ENCODE data around the gene ZFHX2. TPM values are rescaled to one million over a fixed set of nuclear protein-coding genes. Genes with fewer than 3 reads are reported as not detected.

Gene ZFHX2
- total RNA-seq, 1 experiment from 2014 or later = 19.4 TPM

DNA sequence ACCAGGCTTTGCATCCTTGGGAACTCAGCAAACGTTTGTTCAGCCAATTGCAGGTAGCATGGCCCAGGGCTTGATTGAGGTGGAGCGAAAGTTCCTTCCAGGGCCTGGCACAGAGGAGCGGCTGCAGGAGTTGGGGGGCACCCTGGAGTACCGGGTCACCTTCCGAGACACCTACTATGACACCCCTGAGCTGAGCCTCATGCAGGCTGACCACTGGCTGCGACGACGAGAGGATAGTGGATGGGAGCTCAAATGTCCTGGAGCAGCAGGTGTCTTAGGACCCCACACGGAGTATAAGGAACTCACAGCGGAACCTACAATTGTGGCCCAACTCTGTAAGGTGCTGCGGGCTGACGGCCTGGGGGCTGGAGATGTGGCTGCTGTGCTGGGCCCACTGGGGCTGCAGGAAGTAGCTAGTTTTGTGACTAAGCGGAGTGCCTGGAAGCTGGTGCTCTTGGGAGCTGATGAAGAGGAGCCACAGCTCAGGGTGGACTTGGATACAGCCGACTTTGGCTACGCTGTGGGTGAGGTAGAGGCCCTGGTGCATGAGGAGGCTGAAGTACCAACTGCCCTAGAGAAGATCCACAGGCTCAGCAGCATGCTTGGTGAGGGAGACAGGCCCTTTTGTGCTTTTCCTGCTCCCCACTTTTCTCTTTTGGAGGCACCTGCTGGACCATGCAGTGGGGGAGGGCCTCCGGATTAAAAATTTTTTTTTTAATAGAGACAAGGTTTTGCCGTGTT, 5.3 kb upstream of the ZFHX2 start:
- no peak overlapping the region for H3K27ac ChIP-seq (ENCODE audit: insufficient read length, low read depth, low read length)
- Mint-ChIP-seq H3K9me3 (no peaks in the 10 kb centered on the region), H3K36me3 (ENCODE audit: insufficient read depth in 1 of 3, low read depth in 3 of 3) (peaks cover 14 to 41% (median 35%) of the 10 kb centered on the region in 3 experiments), H3K27me3 (ENCODE audit: low read depth) (no peaks in the 10 kb centered on the region), H3K4me3 (peak overlapping the region; percentile 87 to 92), H3K27ac (peak overlapping the region in 1 of 3 experiments; percentile 67; a peak in 1 of 7 replicates), H3K4me1 (peaks cover 22 to 42% of the 10 kb centered on the region in 2 experiments)
- no peak overlapping the region for H2AK5ac ChIP-seq (ENCODE audit: insufficient read length, low read length)
- peak overlapping the region; percentile 90 for H3K4me2 ChIP-seq (ENCODE audit: insufficient read depth, insufficient read length, low read length)
- peak overlapping the region; percentile 25 for H3K9ac ChIP-seq (ENCODE audit: extremely low read depth, insufficient read length, low read length)
- no CpG with 5 or more reads among the region's 17 CpGs for WGBS (ENCODE audit: extremely low coverage, insufficient read length, low lambda C conversion rate)
- DNase-seq = no peak
- no peaks in the 10 kb centered on the region; the same call in 1 of the 2 replicates for H3K79me2 ChIP-seq (ENCODE audit: insufficient read depth, low read length)
- H4K8ac ChIP-seq (replicated peaks; ENCODE audit: insufficient read length, low read depth, low read length) = no peak overlapping the region
- H3K56ac ChIP-seq (ENCODE audit: insufficient read length, low read depth, low read length) = no peak overlapping the region
- no peak overlapping the region for H4K91ac ChIP-seq (ENCODE audit: insufficient read length, low read depth, low read length)
- no peak overlapping the region for H3K23ac ChIP-seq (ENCODE audit: insufficient read length, low read depth, low read length)
- H4K5ac ChIP-seq (ENCODE audit: insufficient read length, low read depth, low read length) = no peak overlapping the region
- H3K9me3 ChIP-seq (ENCODE audit: control insufficient read depth, low read depth, low read length) = no peaks in the 10 kb centered on the region
- TF ChIP-seq, protein P1, sequence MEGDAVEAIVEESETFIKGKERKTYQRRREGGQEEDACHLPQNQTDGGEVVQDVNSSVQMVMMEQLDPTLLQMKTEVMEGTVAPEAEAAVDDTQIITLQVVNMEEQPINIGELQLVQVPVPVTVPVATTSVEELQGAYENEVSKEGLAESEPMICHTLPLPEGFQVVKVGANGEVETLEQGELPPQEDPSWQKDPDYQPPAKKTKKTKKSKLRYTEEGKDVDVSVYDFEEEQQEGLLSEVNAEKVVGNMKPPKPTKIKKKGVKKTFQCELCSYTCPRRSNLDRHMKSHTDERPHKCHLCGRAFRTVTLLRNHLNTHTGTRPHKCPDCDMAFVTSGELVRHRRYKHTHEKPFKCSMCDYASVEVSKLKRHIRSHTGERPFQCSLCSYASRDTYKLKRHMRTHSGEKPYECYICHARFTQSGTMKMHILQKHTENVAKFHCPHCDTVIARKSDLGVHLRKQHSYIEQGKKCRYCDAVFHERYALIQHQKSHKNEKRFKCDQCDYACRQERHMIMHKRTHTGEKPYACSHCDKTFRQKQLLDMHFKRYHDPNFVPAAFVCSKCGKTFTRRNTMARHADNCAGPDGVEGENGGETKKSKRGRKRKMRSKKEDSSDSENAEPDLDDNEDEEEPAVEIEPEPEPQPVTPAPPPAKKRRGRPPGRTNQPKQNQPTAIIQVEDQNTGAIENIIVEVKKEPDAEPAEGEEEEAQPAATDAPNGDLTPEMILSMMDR (conservative IDR thresholded peaks at IDR 0.05) = no peak
- H2BK120ac ChIP-seq (ENCODE audit: low read depth, low read length, poor library complexity, severe bottlenecking) = no peak overlapping the region
- H2BK15ac ChIP-seq (ENCODE audit: low read depth, low read length) = no peak overlapping the region
- no peaks in the 10 kb centered on the region for H3K27me3 ChIP-seq (ENCODE audit: insufficient read depth, low read length)
- H4K20me1 ChIP-seq (ENCODE audit: control insufficient read depth, insufficient read depth, insufficient read length) = no peaks in the 10 kb centered on the region
- no peak overlapping the region for H2BK5ac ChIP-seq (ENCODE audit: insufficient read length, low read length)
- no peak overlapping the region for H3T11ph ChIP-seq (ENCODE audit: low read length)
- H3K23me2 ChIP-seq (ENCODE audit: insufficient read length, low read depth, low read length, poor library complexity, severe bottlenecking) = peaks cover 19% of the 10 kb centered on the region
- H2AFZ ChIP-seq (ENCODE audit: low read length) = no peak overlapping the region
- H3K4ac ChIP-seq (ENCODE audit: low read depth, low read length) = no peak overlapping the region
- H3K4me1 ChIP-seq (ENCODE audit: insufficient read depth, low read length) = peaks cover 4% of the 10 kb centered on the region; the same call in 1 of the 2 replicates
- peak overlapping the region; percentile 58; the same call in 1 of the 2 replicates for H3K14ac ChIP-seq (ENCODE audit: insufficient read depth, low read length)
- no peak overlapping the region for H2BK20ac ChIP-seq (ENCODE audit: low read depth, low read length, poor library complexity, severe bottlenecking)
- H3K79me1 ChIP-seq (ENCODE audit: insufficient read depth, low read depth, low read length, poor library complexity, severe bottlenecking) = no peaks in the 10 kb centered on the region
- no peak overlapping the region for H2BK12ac ChIP-seq (ENCODE audit: insufficient read length, low read depth, low read length)
- H3K18ac ChIP-seq (ENCODE audit: insufficient read length, low read depth, low read length) = peak overlapping the region; percentile 15

All from H9 (cell line).